GM12801 (cell line): ENCODE data around the gene MUC5AC.

Source experiments
- CTCF ChIP-seq: IDR thresholded peaks from one replicate; pipeline ENCODE4 v1.5.1; 2011; ENCODE audit warnings: control low read depth; ENCODE audit not compliant: insufficient read length; ENCODE audit errors: extremely low read depth

Gene MUC5AC

GRCh38 chr11:1112351-1113191, 45.2 kb upstream of the MUC5AC start:
- no peak for TF ChIP-seq CTCF

- no peak for TF ChIP-seq CTCF
These were observed 44.1 kb upstream of the MUC5AC start for GRCh38 chr11:1113405-1114201.

GRCh38 chr11:1116104-1116503, 41.6 kb upstream of the MUC5AC start:
- TF ChIP-seq CTCF: no peak

- no peak for TF ChIP-seq CTCF
These were observed 40.9 kb upstream of the MUC5AC start for GRCh38 chr11:1116666-1117390.

GRCh38 chr11:1117992-1118391, 39.8 kb upstream of the MUC5AC start:
- no peak for TF ChIP-seq CTCF

GRCh38 chr11:1118755-1119603, 38.8 kb upstream of the MUC5AC start:
- TF ChIP-seq CTCF: no peak
